Prostate gland (tissue), 2 donors: ENCODE results near the gene TWF2.

ENCODE experiments used
- CTCF ChIP-seq, 4 experiments: fragments of 200-600 bp in 2 of 4; fragments of 450-650 bp in 2 of 4; sonication (generic) in 2 of 4; IDR thresholded peaks; 1 replicate in 3 of 4; 2 replicates in 1 of 4; pipeline ENCODE4 v1.5.1; 2016 to 2019; ENCODE audit warnings: antibody characterized with exemption in 4 of 4, mild to moderate bottlenecking in 2 of 4, moderate library complexity in 2 of 4
- POLR2A ChIP-seq: fragments of 450-650 bp; IDR thresholded peaks from one replicate; pipeline ENCODE4 v1.6.1; 2016; ENCODE audit warnings: antibody characterized with exemption, mild to moderate bottlenecking
- POLR2AphosphoS5 ChIP-seq: sonication (generic); formaldehyde crosslinking; IDR thresholded peaks from one replicate; pipeline ENCODE4 v1.6.1; 2017; ENCODE audit warnings: antibody characterized with exemption

- TF ChIP-seq CTCF (IDR thresholded peaks at IDR 0.05) (no peak), POLR2A (no peak), POLR2AphosphoS5 (no peak)
These were observed 8.0 kb downstream of the TWF2 start for GRCh38 chr3:52230889-52231499.
